OCI-LY1 (cell line): ENCODE data around the gene ZBTB24.

ENCODE experiments used
- H2AFZ ChIP-seq: fragments of 200-600 bp; sonication (generic), shearing (Covaris generic); 2 replicates; pipeline ENCODE4 v1.6.0; 2014; ENCODE audit warnings: antibody characterized with exemption, mild to moderate bottlenecking, low read length
- H3F3A ChIP-seq: fragments of 200-600 bp; sonication (generic), shearing (Covaris generic); 2 replicates; pipeline ENCODE4 v1.6.0; 2014; ENCODE audit warnings: mild to moderate bottlenecking, antibody characterized with exemption, low read length, moderate library complexity; ENCODE audit not compliant: insufficient read depth
- H3K27ac ChIP-seq: fragments of 200-600 bp; sonication (generic); 2 replicates; pipeline ENCODE4 v1.5.1; 2014; ENCODE audit warnings: low read length, mixed run types, mild to moderate bottlenecking, low read depth; ENCODE audit not compliant: poor library complexity, severe bottlenecking
- H3K27me3 ChIP-seq: fragments of 200-600 bp; sonication (generic); 2 replicates; pipeline ENCODE4 v1.6.0; 2014; ENCODE audit warnings: antibody characterized with exemption, mild to moderate bottlenecking, low read length, moderate library complexity; ENCODE audit not compliant: insufficient read depth
- H3K36me3 ChIP-seq: fragments of 200-600 bp; sonication (generic); 2 replicates; pipeline ENCODE4 v1.6.1; 2014; ENCODE audit warnings: mild to moderate bottlenecking, antibody characterized with exemption, low read length, moderate library complexity, mixed read lengths; ENCODE audit not compliant: insufficient read depth
- H3K4me1 ChIP-seq: fragments of 200-600 bp; sonication (generic); 2 replicates; pipeline ENCODE4 v1.5.1; 2014; ENCODE audit warnings: mild to moderate bottlenecking, low read length, moderate library complexity; ENCODE audit not compliant: insufficient read depth, severe bottlenecking
- H3K4me2 ChIP-seq: fragments of 200-600 bp; sonication (generic), shearing (Covaris generic); 2 replicates; pipeline ENCODE4 v1.6.1; 2014; ENCODE audit warnings: low read length
- H3K4me3 ChIP-seq: fragments of 200-600 bp; sonication (generic); 2 replicates; pipeline ENCODE4 v1.5.1; 2014; ENCODE audit warnings: low read length, low read depth, mild to moderate bottlenecking, mixed read lengths; ENCODE audit not compliant: poor library complexity, severe bottlenecking
- H3K79me2 ChIP-seq: fragments of 200-600 bp; shearing (Covaris generic); 2 replicates; pipeline ENCODE4 v1.6.1; 2016; ENCODE audit warnings: mixed run types, low read length, mixed read lengths; ENCODE audit not compliant: insufficient read depth
- H3K9ac ChIP-seq: fragments of 200-600 bp; sonication (generic), shearing (Covaris generic); 2 replicates; pipeline ENCODE4 v1.6.1; 2014; ENCODE audit warnings: mild to moderate bottlenecking, low read length, mixed read lengths
- H3K9me2 ChIP-seq: fragments of 200-600 bp; sonication (generic), shearing (Covaris generic); 2 replicates; pipeline ENCODE4 v1.6.1; 2014; ENCODE audit warnings: low read depth, mild to moderate bottlenecking, low read length, mixed read lengths
- H3K9me3 ChIP-seq: fragments of 200-600 bp; shearing (Covaris generic); 2 replicates; pipeline ENCODE4 v1.6.1; 2014; ENCODE audit warnings: low read length, mixed read lengths
- H4K20me1 ChIP-seq: fragments of 200-600 bp; sonication (generic), shearing (Covaris generic); 2 replicates; pipeline ENCODE4 v1.6.0; 2016; ENCODE audit warnings: mild to moderate bottlenecking, low read length; ENCODE audit not compliant: insufficient read depth
- EZH2 ChIP-seq: fragments of 200-600 bp; sonication (generic), shearing (Covaris generic); IDR thresholded peaks from 2 replicates; pipeline ENCODE4 v1.8.0; 2017; ENCODE audit warnings: borderline replicate concordance, mixed run types, mild to moderate bottlenecking, antibody characterized with exemption, low read length, moderate library complexity, mixed read lengths
- TF ChIP-seq, protein P1 (sequence below): fragments of 200-600 bp; sonication (generic), shearing (Covaris generic); IDR thresholded peaks from 2 replicates; pipeline ENCODE4 v1.5.1; 2017; ENCODE audit warnings: mild to moderate bottlenecking, antibody characterized with exemption, low read length, moderate library complexity, mixed read lengths

The ZBTB24 gene

DNA sequence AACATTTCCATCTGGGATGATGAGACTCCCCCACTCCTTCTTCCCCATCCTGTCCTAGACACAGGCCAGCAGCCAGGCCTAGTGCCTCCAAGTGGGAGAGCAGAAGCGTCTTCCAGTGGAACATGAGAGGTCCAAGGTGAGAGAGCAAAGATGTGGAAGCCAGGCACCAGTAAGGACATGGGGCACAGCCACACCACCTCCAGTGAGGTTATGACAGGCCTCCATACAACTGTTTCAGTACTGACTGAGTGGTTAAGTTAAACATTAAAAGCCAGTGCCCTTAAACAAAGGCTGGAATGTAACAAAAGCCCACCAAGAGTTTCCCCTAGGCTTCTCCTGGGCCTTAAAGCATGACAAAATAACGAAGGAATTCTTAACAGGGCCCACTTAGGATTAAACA lies 5.3 kb downstream of the ZBTB24 start:
- Histone ChIP-seq H3K4me2 (peak overlapping the region; percentile 98), H3F3A (no peaks in the 10 kb centered on the region), H3K9me3 (no peaks in the 10 kb centered on the region), H2AFZ (no peak overlapping the region), H3K27ac (peak overlapping the region; percentile 80), H3K36me3 (peaks cover 86% of the 10 kb centered on the region), H3K4me1 (peaks cover 59% of the 10 kb centered on the region), H3K9me2 (no peaks in the 10 kb centered on the region), H4K20me1 (no peaks in the 10 kb centered on the region), H3K9ac (peak overlapping the region; percentile 64; the same call in 1 of the 2 replicates), H3K79me2 (peaks cover 62% of the 10 kb centered on the region), H3K4me3 (peak overlapping the region; percentile 95), H3K27me3 (no peaks in the 10 kb centered on the region)
- TF ChIP-seq, protein P1, sequence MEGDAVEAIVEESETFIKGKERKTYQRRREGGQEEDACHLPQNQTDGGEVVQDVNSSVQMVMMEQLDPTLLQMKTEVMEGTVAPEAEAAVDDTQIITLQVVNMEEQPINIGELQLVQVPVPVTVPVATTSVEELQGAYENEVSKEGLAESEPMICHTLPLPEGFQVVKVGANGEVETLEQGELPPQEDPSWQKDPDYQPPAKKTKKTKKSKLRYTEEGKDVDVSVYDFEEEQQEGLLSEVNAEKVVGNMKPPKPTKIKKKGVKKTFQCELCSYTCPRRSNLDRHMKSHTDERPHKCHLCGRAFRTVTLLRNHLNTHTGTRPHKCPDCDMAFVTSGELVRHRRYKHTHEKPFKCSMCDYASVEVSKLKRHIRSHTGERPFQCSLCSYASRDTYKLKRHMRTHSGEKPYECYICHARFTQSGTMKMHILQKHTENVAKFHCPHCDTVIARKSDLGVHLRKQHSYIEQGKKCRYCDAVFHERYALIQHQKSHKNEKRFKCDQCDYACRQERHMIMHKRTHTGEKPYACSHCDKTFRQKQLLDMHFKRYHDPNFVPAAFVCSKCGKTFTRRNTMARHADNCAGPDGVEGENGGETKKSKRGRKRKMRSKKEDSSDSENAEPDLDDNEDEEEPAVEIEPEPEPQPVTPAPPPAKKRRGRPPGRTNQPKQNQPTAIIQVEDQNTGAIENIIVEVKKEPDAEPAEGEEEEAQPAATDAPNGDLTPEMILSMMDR, result no peak
- TF ChIP-seq EZH2, result no peak

- TF ChIP-seq, protein P1, result no peak
- TF ChIP-seq EZH2, result no peak
- peaks cover 92% of the 10 kb centered on the region for H3K36me3 ChIP-seq
- H3K4me2 ChIP-seq, result peak overlapping the region; percentile 98
- peaks cover 59% of the 10 kb centered on the region for H3K79me2 ChIP-seq
- H3K9me3 ChIP-seq, result no peaks in the 10 kb centered on the region
- H2AFZ ChIP-seq, result no peak overlapping the region
- H4K20me1 ChIP-seq, result no peaks in the 10 kb centered on the region
- H3K27me3 ChIP-seq, result no peaks in the 10 kb centered on the region
- H3F3A ChIP-seq, result no peaks in the 10 kb centered on the region
- H3K9ac ChIP-seq, result peak overlapping the region; percentile 64; the same call in 1 of the 2 replicates
- H3K27ac ChIP-seq, result peak overlapping the region; percentile 80
- no peaks in the 10 kb centered on the region for H3K9me2 ChIP-seq
- peak overlapping the region; percentile 95 for H3K4me3 ChIP-seq
- H3K4me1 ChIP-seq, result peaks cover 59% of the 10 kb centered on the region
Measured at GRCh38 chr6:109477184-109477583, 5.8 kb downstream of the ZBTB24 start.

DNA sequence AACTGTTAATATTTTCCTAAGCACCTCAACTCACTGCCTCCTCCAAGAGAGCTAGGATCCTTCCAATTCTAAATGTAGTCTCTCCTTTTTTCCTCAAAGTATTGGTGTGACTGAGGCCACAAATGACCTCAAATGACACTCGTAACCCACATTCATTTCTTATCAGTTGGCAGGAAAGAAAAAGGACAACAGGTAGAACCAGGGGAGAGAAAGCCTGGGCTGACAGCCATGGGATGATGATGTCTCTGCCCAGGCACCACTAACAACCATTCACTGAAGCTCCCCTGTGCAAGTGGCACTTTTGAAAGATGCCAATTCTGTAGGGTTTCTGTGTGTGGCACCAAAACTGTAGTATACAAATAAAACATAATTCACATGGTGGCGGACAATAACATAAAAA lies 7.4 kb downstream of the ZBTB24 start:
- Histone ChIP-seq H3K9me3 (no peaks in the 10 kb centered on the region), H3K27me3 (no peaks in the 10 kb centered on the region), H4K20me1 (no peaks in the 10 kb centered on the region), H3F3A (no peaks in the 10 kb centered on the region), H3K27ac (no peak overlapping the region), H3K4me3 (no peak overlapping the region), H3K9me2 (no peaks in the 10 kb centered on the region), H3K79me2 (peaks cover 43% of the 10 kb centered on the region), H3K4me1 (peaks cover 44% of the 10 kb centered on the region), H3K9ac (no peak overlapping the region), H3K36me3 (peaks cover 93% of the 10 kb centered on the region), H2AFZ (no peak overlapping the region), H3K4me2 (no peak overlapping the region)
- TF ChIP-seq, protein P1, result no peak
- TF ChIP-seq EZH2, result no peak
